Glomerular visceral epithelial cell (primary cell): ENCODE data around the gene TMEM258.

Experiments used
- DNase-seq: peaks from one replicate; pipeline ENCODE4 v3.0.0-alpha.2; 2016; ENCODE audit errors: extremely low spot score

The TMEM258 gene

GRCh38 chr11:61757213-61757862, 35.1 kb downstream of the TMEM258 start:
- no peak for DNase-seq

- DNase-seq, result peak; percentile 79
These were observed 35.8 kb downstream of the TMEM258 start for GRCh38 chr11:61756452-61757212.

DNA sequence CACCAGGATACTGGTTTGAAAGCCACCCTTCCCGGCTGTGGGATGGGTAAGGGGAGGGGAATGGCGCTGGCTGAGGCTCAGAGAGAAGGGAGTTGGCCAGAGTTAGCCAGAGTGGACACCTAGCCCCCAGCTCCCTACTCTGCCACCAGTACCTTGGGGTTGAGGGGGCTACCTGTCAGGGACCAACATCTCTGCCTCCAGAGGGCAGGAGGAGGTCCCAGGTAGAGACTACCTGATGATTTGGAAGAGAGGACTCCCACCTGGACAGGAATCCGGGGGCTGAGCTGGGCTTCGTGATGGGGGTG, 36.3 kb downstream of the TMEM258 start:
- no peak for DNase-seq

DNA sequence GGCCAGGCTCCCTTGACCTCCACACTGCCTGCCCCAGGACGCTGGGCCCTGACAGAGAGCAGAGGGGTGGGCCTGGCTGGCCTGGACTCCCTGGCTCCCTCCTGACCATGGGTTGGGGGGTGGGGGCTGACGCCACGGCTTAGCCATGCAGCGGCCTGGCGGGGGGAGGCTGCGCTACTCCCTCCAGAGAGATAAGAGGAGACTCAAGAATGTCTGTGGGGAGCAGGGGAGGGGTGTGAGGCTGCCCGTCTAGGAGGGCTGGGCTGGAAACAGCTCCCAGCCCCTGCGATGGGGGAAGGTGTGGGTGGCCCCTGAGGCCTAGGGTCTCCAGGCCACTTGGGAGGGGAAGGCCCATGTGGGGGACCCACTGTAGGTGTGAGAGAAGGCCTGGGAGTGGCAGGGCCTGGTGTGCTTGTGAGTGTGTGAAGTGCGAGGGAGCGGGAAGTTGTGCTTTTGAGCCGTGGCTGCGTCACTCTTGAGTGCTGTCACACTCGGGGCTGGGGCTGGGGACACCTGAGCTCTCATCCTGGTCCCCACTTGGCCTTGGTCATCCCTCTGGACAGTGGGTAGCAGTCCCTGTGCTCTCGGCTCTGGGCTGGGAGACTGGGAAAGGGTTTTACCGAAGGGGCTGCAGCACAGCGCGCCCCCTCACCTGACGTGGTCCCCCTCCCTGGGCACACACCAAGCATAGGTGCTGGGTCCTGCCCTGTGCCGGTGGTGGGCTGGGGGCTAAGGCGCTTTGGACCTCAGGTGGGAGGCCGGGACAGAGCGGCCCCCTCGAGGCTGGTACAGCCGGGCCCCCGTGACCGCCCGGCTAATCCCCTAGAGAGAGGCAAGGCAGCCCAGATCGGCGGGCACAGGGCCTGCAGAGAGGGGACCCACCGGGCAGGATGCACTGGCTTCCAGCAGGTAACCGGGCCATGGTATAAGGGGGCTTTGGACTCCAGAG, 37.6 kb downstream of the TMEM258 start:
- DNase-seq, result no peak

- DNase-seq, result no peak
These were observed 38.7 kb downstream of the TMEM258 start for GRCh38 chr11:61753672-61754071.

- DNase-seq, result no peak
These were observed 39.4 kb downstream of the TMEM258 start for GRCh38 chr11:61752925-61753521.

- peak; percentile 75 for DNase-seq
These were observed 40.1 kb downstream of the TMEM258 start, which contains the start of gene MYRF for GRCh38 chr11:61752117-61752924. Gene MYRF (plus strand): TSS chr11:61752636. CDS start chr11:61752745, 109 bp downstream.

DNA sequence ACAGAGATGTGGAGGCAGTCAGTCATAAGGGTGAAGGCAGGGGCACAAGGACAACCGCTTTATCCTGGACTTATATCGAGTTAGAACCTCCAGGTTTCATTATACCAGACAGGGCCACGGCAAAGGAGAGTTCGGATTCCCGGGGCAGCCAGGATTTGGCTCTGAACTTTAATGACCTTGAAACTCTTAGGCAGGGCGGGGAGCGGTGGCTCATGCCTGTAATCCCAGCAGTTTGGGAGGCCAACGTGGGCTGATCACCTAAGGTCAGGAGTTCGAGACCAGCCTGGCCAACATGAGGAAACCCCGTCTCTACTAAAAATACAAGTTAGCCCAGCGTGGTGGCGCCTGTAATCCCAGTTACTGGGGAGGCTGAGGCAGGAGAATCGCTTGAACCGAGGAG, 41.0 kb downstream of the TMEM258 start:
- no peak for DNase-seq

GRCh38 chr11:61750631-61751273, 41.6 kb downstream of the TMEM258 start:
- DNase-seq, result no peak

- DNase-seq, result no peak
These were observed 42.7 kb downstream of the TMEM258 start for GRCh38 chr11:61749591-61750217.

- no peak for DNase-seq
These were observed 44.5 kb downstream of the TMEM258 start for GRCh38 chr11:61747967-61748285.

DNA sequence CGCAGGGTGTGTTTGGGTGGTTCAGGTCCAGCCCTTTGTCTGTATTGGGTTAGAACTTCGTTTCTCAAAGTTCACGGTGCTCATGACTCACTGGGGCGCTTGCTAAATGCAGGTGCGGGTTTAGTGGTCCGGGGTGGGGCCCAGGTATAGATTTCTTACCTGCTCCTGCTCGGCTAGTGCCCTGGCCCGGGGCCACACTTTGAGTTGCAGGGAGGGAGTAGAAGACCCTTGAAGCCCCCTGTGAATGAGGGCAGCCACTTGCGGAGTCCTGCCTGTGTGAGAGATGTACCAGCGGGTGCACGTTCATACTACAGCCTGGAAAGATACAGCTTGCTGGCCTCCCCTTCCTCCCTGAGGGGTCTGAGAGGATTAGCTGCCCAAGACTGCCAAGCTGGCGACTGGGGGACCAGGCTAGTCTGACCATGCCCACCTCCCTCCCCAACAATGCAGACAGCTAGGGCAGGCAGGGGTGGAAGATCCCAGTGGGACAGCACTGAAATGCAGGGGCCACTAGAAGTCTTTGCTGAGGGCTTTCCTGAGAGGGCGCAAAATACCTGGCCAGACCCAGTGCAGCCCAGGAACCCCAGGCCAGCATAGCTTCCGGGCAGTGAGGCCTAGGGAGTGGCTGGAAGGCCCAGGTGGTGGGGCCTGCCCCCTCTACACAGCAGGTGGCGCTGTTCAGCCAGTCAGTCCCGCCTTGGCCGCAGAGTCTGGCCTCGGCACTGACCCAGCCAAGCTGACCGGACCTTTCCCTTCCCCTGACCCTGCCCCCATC, 45.0 kb downstream of the TMEM258 start:
- peak; percentile 75 for DNase-seq

- DNase-seq, result no peak
These were observed 45.8 kb downstream of the TMEM258 start for GRCh38 chr11:61746442-61747191.

DNA sequence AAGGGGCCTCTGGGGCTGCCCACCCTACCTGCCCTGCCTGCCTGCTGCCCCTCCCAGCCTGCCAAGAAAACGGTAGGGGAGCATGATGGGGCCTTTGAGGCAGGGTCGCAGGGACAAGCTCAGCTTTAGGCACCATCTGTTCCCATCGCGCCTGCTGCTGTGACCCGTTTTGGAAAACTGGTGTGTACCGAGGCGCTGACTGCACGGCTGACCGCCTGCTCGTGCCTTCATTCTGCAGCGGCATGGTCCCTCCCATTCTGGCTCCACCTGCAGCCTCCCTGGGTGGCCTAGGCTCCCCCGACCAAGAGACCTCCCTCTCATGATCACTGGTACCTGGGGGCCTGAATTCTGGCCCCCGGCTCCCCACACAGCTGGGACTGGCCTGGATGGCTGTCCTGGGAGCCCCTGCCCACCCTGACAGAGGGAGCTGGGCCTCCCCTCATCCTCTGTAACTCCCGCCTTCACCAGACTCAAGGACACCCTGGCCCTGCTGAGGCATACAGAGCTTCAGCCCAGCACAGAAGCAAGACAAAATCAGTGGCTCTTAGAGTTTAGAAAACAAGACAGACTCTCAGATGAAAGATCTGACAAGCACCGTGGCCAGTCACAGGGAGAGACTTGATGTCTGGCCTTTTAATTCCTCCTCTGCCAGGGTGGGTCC, 46.5 kb downstream of the TMEM258 start:
- no peak for DNase-seq

GRCh38 chr11:61744609-61745156, 47.7 kb downstream of the TMEM258 start:
- no peak for DNase-seq

- DNase-seq, result no peak
These were observed 48.2 kb downstream of the TMEM258 start for GRCh38 chr11:61744181-61744580.

- no peak for DNase-seq
These were observed 48.8 kb downstream of the TMEM258 start for GRCh38 chr11:61743486-61744095.
